Left lobe of liver (tissue), 2 donors: Measurements from ENCODE around the gene CLCF1. TPM values are rescaled to one million over a fixed set of nuclear protein-coding genes. Genes with fewer than 3 reads are reported as not detected.

Source experiments
- ATAC-seq: fragments of 200-7000 bp; cut with Tn5 transposase; one replicate; pipeline ENCODE4 v1.9.1; 2020; ENCODE audit warnings: mild to moderate bottlenecking, moderate library complexity
- DNase-seq: peaks from one replicate; pipeline ENCODE4 v3.0.0-alpha.2; 2020; ENCODE audit warnings: low spot score
- total RNA-seq: library from RNA; stranded (reverse); gene quantifications from one replicate; pipeline ENCODE4 v1.2.1, GENCODE V29; 2021
- donor health status: DM: no; HTN: no; CAD: no; lungs with moderate emphysema.
- donor health status: DM: no; HTN: yes; CAD: no.

Gene CLCF1
- 0.43 TPM for total RNA-seq

- ATAC-seq (peak; percentile 68), DNase-seq (peak; percentile 71)
Measured at GRCh38 chr11:67372993-67373647, at the start of gene CLCF1. Gene CLCF1, minus strand, starts transcription at chr11:67373598. Its CDS starts 59 bp downstream, at chr11:67373539.

- DNase-seq (no peak), ATAC-seq (no peak)
Measured at GRCh38 chr11:67422891-67423290, 49.5 kb upstream of the CLCF1 start.

GRCh38 chr11:67421430-67422031, 48.1 kb upstream of the CLCF1 start:
- DNase-seq = no peak
- peak; percentile 7 for ATAC-seq

- peak; percentile 91 for ATAC-seq
- DNase-seq = peak; percentile 99
Measured at GRCh38 chr11:67420646-67421429, 47.4 kb upstream of the CLCF1 start.

GRCh38 chr11:67420147-67420645, 46.8 kb upstream of the CLCF1 start:
- no peak for ATAC-seq
- DNase-seq = no peak

GRCh38 chr11:67419325-67420049, 46.1 kb upstream of the CLCF1 start:
- ATAC-seq = no peak

GRCh38 chr11:67418476-67419281, 45.3 kb upstream of the CLCF1 start:
- DNase-seq (peak; percentile 79), ATAC-seq (peak; percentile 68)

More at GRCh38 chr11:67419325-67420049, 46.1 kb upstream of the CLCF1 start:
- no peak for DNase-seq

- ATAC-seq = no peak
- DNase-seq = no peak
Measured at GRCh38 chr11:67417425-67417824, 44.0 kb upstream of the CLCF1 start.

GRCh38 chr11:67416416-67417335, 43.3 kb upstream of the CLCF1 start:
- ATAC-seq = no peak

GRCh38 chr11:67415501-67416304, 42.3 kb upstream of the CLCF1 start, which contains the start of gene CARNS1:
Gene CARNS1, plus strand, starts transcription at chr11:67415678. Its CDS starts 522 bp downstream, at chr11:67416200.
- no peak for ATAC-seq
- DNase-seq = no peak

More at GRCh38 chr11:67416416-67417335, 43.3 kb upstream of the CLCF1 start:
- no peak for DNase-seq

- DNase-seq (no peak), ATAC-seq (no peak)
Measured at GRCh38 chr11:67413266-67413849, 40.0 kb upstream of the CLCF1 start.

GRCh38 chr11:67412495-67413179, 39.2 kb upstream of the CLCF1 start:
- ATAC-seq = no peak
- no peak for DNase-seq

- ATAC-seq = no peak
- DNase-seq = no peak
Measured at GRCh38 chr11:67411785-67412152, 38.4 kb upstream of the CLCF1 start.

GRCh38 chr11:67410984-67411784, 37.8 kb upstream of the CLCF1 start:
- ATAC-seq = no peak
- no peak for DNase-seq

GRCh38 chr11:67410369-67410831, 37.0 kb upstream of the CLCF1 start:
- no peak for ATAC-seq
- DNase-seq = no peak

- peak; percentile 38 for ATAC-seq
- DNase-seq = no peak
Measured at GRCh38 chr11:67409781-67410368, 36.5 kb upstream of the CLCF1 start.
